DMS153 (cell line): Measurements from ENCODE around the gene TFCP2L1.

Experiments
- DNase-seq: peaks from one replicate; lab custom pipeline; 2025; lab: John Stamatoyannopoulos, UW

The TFCP2L1 gene

DNA sequence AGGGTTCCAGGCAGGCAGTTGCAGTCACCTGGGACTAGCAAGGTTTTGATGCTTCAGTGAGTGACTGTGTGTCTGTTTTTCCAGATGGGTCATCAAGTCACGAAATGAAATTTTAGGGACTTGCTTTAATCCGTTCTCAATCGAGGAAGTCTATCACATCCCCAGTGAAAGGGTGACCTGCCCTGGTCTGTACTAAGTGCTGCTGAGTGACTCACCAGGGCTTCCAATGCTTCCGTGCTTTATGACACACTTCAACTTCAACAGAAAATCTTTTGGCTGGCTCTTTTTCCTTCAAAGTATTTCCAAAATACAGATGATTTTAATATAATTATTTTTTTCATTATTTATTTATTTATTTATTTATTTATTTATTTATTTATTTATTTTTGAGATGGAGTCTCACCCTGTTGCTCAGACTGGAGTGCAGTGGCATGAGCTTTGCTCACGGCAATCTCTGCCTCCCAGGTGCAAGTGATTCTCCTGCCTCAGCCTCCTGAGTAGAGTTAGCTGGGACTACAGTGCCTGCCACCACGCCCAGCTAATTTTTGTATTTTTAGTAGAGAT, 18.4 kb downstream of the TFCP2L1 start:
- no peak for DNase-seq

DNA sequence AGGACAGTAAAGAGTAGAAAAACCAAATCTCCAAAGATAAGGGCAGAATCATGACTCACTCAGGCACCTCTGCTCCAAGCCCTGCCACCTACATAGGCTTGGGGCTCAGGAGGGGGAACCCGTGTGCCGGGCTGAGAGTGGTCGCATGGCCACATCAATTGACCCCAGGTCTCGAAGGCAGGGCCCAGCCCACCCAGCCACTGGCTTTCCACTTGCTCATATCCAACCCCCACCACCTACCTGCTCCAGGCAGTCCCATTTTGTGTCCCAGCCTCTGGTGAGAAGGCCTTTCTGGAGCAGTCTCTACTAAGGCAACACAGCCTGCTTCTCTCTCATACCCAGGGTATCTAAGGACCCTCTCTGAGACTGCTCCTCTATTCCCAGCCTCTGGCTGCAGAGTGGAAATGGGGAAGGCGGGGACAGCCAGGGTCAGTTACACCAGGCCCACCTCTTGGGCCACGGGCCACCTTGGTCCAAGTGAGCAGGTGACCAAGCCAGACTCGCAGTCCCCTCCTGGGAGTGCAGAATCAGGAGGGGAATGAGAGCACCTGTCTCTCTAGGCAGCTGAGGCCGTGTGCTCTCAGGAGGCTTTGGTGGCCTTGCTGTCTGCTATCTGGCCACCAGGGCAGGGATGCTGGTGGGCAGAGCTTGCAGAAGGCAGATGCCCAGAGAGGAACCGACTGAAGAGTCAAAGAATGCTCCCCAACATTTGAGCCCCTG, 20.8 kb downstream of the TFCP2L1 start:
- DNase-seq = no peak

DNA sequence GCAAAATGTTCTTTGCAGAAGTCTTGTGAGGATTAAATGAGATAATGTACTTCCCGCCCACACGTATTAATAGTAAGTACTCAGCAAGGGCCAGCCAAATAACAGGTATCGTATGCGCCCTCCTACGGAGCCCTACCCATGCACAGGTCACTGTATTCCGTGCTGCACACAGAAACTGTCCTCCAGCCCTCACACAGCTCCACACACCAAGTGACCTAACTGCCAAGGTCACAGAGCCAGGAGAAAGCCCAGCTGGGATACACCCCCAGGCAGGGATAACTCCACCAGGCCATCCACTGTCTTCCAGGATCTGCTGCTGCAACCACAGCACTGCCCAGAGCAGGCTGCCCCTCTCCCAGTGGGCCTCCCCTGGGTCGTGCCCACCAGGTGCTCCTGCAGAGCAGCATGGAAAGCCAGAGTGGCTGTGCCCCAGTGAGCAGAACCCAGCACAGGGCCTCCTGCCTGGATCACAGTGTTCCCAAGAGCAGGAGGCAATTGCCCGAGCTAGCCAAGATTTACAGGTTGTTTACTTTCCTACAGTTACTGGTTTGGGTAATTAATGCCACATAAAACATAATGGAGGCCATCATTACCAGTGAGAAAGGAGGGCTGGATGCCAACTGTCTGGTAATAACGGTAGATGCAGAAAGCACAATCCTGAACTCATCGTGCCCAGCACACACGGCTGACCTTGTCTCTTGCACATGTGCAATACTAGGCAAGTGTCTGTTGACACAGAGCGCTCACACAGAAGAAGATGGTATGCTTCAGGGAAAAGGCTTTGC, 24.4 kb downstream of the TFCP2L1 start:
- peak; percentile 83 for DNase-seq

DNA sequence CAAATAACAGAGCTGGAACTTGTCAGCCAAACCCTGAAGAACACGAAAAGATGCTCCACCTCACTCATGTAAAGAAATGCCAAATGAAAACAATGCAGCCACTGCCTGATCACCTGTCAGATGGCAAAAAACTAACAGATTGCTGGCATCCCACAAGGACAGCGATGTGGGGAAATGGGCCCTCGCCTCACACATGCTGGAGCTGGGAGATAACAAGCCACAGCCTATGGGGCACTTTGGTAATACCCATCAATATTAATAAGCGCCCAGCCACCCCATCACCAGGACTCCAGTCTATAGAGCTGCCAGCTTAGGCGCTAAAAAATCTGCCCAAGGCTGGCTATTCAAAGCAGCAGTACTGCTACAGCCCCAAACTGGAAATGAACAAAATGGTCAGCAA, 27.0 kb downstream of the TFCP2L1 start:
- DNase-seq = no peak

DNA sequence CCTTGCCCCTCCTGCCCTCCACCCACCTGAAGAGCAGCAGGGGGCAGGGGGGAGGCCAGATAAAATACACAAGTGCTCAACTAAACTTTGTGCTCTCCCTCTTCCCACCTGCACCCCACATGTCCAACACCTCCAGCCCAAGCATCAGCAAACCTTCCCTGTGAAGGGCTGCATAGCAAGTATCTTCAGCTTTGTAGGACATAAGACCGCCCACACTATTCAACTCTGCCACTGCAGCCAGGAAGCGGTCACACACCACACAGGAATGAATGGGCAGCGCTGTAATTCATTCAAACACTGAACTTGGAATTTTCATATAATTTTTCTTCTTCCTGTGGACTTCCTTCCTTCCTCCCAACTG, 27.5 kb downstream of the TFCP2L1 start:
- DNase-seq = no peak

DNA sequence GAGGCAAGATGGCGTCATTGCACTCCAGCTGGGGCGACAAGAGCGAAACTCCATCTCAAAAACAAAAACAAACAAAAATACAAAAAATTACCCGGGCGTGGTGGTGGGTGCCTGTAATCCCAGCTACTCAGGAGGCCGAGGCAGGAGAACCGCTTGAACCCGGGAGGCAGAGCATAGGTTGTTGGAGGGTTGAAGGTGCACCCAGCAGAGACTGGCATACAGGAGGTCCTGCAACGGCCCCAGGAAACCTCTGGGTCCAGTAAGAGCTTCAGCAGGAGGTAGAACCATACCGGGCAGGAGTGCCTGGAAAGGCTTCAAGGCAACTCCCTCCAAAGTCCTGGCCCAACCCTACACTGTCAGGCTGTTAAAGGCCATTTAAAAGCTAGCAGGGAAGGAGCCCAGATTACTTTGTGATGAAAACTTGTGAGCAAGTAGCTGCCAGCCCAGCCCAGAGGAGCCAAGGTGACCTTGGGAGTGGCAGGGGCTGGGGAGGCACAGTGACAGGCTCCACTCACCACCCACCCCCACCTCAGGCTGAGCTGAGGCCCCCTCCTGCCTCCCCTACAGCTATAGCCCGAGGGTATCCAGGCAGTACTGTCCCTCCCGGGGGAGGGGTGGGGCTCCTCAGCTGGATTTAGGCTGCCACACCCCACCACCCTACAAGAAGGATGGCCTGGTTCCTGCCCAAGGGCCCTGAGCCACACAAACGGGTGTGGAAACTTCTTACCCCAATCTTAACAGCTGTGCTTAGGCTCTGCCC, 28.1 kb downstream of the TFCP2L1 start:
- DNase-seq = no peak

DNA sequence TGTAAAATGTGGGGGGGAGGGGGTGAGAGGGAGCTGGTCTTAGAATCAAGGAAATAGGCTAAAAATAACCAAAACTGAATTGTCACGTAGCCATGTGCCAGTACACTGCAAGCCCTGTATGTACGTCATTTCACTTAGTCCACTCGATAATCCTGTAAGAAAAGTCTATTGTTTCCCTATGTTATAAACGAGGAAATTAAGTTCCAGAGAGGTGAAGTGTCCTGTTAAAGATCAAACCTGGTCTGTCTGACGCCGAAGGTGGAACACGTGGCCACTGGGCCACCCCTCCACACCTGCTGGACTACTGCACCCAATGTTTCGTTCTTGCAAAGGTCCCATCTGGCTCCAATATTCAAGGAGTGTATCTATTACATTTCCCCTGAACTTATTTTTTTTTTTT, 29.6 kb downstream of the TFCP2L1 start:
- DNase-seq = peak; percentile 38

DNA sequence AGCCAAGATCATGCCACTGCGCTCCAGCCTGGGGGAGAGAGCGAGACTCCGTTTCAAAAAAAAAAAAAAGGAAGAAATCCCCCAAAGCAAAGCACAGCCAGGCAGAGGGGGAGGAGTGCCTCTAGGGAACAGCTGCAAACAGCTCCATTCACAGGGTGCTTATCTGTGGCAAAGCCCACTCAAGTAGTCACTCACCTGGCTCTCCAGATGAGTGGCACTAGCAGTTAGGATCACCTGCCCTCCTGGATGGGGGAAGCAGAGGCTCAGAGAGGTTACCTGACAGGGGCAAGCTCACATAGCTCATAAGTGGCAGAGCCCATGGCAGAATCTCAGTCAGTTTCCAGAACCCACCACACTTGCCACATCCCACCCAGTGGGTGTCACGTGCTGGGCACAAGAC, 30.3 kb downstream of the TFCP2L1 start:
- peak; percentile 78 for DNase-seq

DNA sequence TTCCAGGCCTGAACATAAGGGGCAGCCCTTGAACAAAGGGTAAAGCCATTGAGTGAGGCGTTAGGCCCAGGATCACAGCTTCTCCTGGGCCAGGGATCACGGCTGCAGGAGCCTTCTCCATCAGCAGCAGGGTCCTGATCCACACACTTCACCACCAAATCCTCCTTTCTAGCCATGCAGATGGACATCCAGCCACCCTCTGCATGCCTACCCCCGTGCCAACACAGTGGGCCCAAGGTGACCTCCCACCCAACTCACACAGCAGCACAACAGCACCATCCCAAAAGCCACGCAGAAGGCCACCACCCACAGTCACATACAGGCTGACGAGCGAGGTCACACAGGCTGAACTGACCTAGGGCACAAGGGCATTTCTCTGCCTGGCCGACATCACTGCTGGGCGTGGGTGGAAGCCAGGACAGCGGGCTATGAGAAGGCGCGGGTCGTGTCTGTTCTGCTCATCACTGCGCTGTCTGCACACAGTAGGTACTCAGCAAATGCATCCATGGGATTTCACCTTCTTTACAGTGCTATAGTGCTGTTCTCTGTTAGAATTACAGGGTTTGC, 31.2 kb downstream of the TFCP2L1 start:
- DNase-seq = no peak

DNA sequence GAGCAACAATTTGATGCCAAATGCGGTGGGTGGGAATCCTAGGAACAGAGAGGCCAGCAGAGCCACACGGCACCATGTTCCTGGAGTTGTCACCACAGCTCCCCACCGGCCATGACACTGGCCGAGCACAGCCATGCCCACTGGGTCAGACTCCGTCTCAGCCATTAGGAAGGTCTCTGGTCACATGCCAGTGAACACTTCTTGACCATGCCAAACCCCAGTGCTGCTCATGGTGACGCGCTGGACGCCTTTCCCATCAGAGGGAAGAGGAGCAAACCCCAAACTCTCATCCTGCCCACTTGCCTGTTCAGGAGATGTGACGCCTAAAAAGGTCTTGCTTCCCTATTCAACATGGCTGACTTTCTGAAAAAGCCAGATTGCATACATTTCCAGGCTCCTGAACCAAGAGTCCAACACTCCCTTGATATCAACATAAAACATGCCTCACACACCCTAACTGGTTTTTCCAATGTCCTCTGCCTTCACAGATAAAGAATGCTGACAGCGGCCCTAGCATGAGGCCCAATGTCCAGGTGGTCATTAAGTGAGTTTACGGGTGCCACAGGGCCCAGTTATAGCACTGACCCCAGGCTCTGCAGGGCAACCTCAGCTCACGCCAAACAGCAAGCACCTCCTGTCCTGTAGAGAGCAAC, 31.9 kb downstream of the TFCP2L1 start:
- no peak for DNase-seq

DNA sequence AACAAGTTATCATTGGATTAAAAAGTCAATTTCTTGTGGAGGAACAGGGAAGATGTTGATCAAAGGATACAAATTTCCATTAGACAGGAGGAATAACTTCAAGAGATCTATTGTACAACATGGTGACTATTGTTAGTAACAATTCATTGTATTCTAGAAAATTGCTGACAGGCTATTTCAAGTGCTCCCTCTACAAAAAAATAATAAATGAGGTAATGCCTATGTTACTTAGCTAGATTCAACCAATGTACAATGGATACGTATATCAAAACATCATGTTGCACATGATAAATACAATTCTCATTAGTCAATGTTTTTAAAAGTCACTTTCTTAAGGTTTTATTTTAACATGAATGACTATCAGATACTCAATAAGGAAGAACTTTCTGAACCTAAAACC, 33.5 kb downstream of the TFCP2L1 start:
- DNase-seq = no peak

DNA sequence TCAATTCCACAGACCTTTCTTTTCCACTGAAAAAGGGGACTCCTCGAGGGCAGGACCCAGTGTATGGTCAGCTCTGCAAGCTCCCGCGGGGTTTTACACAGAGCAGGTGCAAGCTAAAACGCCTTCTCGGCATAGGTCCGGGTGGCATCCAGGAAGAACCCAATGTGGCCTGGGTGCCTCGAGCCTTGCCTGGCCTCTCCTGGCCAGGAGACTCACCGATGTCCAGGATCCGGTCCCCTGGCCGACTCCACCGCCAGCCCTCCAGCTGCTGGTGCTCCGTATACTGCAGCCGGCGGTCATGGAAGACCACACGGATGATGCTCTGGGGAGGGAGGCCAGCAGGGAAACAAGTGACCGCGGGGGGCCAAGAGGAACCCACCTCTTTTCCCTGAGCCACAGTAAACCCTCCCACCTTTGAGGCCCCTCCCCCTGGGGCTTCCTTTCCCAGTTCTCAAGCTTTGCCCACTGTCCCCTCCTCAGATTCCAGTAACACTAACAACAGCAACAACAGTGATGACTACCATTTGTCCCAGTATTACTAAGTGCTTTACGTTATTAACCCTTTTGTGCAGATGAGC, 36.1 kb downstream of the TFCP2L1 start:
- no peak for DNase-seq

DNA sequence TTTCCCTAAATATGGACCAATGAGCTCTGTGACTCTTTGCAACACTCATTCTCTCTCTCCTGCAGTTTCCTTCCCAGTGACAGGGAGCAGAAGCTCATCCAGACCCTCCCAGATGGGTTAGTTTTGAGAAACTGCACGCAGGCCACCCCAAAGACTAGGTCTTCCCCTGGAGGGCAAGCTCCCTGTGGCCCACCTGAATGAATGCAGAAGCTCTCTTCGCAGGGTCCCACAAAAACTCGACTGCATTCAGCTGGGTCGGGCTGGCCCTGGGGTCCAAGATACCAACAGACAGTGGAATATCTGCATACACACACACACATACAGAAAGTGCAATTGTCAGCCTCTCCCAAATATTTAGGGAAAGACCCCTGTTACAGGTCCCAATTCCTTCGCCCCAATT, 37.0 kb downstream of the TFCP2L1 start:
- DNase-seq = no peak

DNA sequence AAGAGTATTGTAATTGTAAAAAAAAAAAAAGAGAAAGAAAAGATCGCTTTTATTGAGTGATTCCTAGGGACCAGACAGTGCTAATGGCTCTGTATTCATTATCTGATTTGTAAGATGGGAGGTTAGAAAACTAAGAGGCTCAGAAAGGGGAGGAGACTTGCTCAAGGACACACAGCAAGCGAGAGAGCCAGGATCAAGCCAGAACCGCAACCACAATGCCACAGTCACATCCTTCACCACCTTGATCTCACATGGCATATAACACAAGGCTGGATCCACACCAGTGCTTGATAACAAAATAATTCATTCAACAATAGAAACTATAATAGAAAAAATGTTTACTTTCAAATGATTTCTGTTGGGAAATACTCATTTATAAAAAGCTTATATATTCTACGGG, 37.5 kb downstream of the TFCP2L1 start:
- no peak for DNase-seq

DNA sequence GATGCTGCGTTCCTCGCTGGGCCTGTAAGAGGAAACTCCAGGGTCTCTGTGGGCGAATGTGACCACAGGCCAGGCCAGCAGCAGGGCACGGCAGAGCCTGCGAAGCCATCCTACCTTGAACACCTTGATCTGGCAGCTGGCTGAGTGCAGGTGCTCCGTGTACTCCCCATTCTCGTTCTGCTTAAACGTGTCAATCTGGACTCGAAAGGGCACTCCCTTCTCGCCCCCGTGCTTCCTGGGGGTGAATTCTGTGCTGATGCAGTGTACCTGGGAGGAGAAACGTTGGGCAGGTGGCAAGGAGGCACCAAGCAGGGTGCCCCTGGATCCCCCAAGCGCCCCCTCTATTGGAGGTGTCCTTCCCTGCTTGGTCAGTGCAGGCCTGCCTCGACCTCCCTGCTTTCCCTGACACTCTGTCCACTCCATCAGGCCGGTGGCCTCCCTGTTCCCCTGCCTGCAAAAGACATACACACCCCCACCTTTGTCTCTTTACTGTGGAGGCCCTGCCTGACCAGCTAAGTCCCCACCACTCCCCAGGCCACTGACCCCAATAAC, 38.2 kb downstream of the TFCP2L1 start:
- no peak for DNase-seq

DNA sequence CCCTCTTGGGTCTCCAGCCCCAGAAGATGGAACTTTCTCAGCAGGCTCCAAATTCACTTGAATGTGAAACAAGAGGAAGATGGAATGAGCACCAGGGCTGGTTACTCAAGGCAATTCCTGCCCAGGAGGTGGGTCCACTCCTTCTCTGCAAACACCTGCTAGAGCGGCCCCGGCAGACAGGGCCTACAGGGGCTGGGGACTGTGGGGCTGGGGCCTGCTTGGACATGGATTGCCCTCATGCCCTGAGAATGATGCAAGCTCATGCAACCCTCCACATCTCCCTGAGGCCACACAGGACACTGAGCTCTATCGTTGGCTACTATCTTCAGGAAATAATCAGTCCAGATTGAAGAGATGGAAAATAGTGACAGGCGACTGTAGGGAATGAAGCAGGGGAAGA, 39.1 kb downstream of the TFCP2L1 start:
- no peak for DNase-seq

DNA sequence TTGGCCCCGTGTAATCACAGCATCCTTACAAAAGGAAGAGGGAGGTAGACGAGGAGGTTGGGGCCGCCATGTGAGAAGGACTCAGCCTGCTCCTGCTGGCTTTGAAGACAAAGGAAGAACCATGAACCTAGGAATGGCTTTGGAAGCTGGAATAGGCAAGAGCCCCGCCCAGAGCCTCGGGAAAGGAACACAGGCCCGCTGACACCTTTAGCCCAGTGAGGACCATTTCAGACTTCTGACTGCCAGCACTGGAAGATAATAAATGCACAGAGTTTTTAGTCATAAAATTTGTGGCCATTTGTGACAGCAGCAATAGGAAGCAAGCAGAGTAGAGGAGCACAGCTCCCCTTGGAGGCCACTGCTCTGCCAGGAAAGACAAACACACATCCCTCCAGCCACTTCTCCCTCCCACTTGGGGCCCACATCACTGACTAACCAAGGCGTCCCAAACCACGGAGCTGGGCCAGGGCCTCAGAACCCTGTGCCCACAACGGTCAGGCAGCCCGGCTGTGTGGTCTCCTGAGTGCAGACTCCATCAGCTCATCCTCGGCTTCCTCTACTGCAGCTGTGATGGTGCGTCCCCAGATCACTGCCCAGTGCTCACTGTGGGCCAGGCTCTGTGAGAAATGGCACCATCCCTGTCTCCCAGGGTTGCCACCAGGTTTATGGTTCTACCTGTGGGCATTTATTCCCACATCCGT, 39.7 kb downstream of the TFCP2L1 start:
- no peak for DNase-seq

DNA sequence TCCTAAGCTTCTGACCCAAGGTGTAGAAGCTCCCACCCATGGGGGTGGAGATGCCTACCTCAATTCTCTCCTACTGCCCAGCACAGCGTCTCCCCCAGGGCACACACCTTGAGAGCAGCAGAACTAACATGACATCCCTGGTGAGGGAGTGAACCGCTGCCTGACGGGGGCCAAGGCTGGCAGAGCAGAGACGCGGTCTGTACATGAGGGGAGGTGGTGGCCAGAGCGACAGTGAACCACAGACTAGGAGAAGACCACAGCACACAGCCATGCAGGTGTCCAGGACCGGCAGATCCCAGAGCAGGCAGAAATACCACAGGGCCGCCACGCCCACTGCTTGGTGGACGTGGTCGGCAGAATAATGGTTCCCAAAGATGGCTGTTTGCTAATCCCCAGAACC, 40.4 kb downstream of the TFCP2L1 start:
- no peak for DNase-seq

DNA sequence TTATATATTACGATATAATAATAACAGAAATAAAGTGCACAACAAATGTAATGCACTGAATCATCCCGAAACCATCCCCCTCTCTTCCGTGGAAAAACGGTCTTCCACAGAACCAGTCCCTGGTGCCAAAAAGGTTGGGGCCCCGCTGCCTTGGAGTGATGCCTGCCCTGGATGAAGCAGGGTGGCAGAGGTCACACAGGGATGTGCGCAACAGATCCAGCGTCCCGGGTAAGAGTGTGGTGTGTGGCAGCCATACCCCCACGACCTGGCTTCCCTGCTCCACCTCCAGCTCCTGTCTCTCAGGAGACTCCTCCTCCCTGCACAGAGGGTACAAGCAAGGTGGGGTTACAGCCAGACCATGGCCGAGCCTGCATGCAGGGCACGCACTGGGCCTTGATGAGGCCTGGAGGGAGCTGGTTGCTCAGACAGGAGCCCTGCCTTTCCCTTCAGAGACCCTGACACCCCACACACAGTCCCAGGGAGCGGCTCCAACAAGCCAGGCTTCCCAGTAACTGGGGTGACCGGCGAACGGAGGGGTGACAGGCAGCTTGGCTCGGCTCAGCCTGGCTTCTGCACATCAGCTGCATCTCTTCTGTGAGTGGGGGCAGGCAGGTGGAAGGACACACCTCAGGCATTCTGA, 41.1 kb downstream of the TFCP2L1 start:
- no peak for DNase-seq

DNA sequence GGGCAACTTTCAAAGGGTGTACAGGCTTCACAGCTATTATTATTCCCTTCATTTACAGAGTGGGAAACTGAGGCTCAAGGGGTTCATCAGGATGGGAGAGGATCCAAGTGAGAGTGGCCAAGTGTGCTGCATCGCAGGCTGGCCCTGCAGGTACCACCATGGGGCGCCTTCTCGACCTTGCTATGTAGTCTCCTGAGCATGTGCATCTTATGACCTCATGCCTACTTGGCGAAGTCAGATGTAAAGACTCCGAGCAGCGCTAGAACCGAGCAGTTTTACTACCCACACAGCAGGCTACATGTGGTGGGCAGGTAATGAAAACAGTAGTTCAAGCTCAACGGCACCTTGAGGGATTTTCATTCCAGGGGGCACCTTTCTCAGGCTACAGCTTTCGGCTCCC, 42.0 kb downstream of the TFCP2L1 start:
- DNase-seq = no peak
